Measurements from ENCODE around the gene KRT6B.
"Not testable (repeated sequence)": the region's sequence is repeated elsewhere in the genome, so short reads cannot be mapped to it uniquely, and the experiment has no call there.

The KRT6B gene

DNA sequence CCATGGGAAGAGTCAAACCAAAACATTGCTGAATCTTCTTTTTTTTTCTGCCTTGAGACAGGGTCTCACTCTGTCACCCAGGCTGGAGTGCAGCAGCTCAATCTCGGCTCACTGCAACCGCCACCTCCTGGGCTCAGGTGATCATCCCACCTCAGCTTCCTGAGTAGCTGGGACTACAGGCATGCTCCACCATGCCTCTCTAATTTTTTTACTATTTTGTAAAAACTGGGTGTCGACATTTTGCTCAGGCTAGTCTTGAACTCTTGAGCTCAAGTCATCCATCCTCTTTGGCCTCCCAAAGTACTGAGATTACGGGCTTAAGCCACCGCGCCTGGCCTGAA, 16.3 kb downstream of the KRT6B start:
- no peak for DNase-seq

DNA sequence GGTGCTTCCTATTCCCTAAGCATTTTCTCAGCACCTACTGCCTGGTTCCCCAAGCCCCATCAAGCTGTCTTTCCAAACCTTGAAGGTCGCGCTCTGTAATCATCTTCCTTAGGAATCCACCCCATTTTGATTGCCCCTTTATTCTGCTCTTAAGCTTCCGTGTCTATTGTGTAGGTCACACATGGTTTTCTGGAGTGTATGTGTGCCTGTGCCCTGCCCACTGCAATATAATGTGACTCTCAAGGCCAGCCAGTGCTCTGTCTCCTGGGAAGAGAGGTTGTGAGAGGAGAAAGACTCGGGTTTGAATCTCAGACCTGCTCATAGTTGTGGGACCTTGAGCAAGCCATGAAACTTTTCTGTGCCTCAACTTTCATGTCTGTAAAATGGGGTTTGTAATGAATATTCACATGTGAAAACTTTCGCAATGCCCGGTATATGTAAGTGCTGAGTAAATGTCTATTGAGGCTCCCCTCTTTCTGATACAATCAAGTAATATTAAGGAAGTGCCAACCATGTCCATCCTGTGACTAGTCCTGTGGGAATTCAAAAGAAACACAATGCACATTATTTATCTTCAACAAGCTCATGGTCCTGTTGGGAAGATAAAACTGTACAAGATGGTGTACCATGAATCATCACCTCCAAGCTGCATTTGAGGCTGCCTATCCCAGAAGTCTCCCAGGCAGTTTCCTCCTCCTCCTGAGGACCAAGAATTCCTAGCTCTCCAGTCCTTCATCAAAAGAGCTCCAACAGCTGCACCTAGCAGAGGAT, 17.0 kb downstream of the KRT6B start:
- no peak for DNase-seq

DNA sequence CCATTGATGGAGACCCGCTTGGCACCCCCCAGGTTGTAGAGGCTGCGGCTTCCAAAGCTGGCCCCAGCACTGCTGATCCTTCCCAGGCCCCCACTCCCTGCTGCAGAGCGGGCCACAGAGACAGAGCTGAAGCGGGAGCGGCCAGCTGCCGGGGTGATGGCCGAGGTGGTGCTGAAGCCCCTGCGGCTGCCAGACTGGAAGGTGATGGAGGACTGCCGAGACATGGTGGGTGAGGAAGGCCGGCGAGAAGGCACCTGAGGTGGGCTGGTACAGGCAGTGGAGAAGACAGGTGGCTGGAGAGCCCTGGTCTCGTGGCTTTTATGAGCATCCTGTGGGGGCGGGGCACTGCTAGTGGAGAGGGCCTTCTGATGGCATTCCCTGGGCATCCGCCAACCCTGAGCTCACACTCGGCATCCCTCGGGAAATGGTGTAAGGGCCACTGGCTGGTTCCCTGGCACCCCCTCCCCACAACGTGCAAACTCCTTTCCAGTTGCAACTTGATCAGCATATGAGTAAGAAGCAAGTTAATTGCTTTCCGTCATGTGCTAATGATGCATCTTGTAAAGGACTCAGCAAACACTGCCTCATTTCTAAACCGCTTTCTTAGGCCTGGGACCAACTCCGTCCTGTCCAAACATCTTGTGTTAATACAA, 17.7 kb downstream of the KRT6B start, which contains the start of gene KRT75:
KRT75 (minus strand) TSS at position 291 of the 653 bp plus-strand sequence; CDS start at position 224, 67 bp downstream.
- no peak for DNase-seq

DNA sequence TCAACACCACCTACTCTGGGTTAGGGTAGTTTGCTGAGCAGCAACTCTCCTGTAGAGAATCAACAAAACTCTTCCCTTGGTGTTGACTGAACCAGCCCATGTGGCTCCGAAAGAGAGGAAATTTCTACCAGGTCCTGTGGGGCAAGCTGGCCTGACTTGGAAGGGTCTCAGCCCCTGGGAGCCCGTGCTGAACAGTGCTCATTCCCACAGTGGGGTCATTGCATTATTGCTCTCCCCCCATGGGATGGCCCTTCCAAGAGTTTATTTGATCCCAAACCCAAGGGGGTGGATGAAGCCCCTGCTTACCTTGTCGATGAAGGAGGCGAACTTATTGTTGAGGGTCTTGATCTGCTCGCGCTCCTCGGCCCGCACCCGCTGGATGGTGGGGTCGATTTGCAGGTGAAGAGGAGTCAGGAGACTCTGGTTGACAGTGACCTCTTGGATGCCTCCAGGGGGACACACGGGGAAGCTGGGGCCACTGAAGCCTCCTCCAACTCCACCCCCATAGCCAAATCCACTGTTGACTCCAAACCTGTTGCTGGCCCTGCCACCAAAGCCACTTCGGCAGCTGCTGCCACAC, 18.4 kb downstream of the KRT6B start:
- no peak for DNase-seq

DNA sequence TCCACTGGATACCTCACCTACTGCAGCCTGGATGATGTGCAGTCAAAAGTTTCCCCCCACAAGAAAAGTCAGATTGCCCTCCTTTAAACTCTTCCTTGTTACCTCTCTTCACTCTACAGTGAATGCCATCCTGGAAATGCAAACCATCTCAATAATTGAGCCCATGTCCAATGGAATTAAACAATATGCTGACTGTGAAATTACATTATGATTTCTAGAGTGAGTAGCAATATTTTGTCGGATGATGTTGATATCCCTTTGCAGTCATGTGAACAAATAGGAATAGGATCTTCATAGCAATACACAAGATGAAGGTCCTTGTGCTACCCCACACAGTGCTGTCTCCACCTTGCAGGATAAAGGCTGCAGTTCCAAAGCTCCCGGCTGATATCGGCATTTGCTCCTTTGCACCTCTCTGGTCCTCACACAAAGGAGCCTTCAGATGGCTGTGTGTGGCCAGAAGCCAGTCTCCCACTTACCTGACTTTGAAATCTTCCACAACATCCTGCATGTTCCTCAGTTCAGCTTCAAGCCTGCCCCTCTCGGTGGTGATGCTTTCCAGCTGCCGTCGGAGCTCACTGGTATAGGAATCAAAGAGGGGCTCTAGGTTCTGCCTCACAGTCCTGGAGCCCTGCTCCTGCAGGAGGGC, 19.3 kb downstream of the KRT6B start:
- no peak for DNase-seq

DNA sequence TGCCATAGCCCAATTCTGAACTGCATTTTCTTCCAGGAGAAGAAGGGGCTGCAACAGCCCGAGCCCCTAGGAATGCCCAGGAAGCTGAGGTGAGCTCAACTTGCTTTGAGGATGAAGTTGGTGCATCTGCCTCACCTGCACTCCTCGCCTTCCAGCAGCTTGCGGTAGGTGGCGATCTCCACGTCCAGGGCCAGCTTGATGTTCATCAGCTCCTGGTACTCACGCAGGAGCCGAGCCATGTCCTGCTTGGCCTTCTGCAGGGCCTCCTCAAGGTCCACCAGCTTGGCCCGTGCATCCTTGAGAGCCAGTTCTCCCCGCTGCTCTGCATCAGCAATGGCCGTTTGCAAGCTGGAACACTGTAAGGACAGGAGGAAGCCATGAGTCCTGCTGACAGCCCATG, 23.8 kb downstream of the KRT6B start:
- DNase-seq, result peak in 1 of 2 experiments; percentile 3

DNA sequence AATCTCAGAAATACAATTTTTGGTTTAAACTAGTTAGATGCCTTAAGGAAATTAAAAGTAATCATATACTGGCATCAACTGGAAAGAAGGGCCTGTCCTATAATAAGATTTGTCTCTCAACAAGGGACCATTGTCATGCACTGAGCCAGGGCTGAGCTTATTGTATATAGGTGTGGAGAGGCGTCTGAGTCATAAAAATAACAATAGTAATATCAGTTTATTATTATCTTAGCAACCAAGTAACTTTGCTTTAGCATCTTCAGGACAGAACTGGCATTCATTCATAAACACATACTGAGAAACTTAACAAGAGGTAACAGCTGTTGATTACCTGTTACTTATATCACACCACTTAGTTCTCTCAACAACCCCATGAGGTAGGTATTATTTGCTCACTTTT, 24.9 kb downstream of the KRT6B start:
- no peak for DNase-seq

DNA sequence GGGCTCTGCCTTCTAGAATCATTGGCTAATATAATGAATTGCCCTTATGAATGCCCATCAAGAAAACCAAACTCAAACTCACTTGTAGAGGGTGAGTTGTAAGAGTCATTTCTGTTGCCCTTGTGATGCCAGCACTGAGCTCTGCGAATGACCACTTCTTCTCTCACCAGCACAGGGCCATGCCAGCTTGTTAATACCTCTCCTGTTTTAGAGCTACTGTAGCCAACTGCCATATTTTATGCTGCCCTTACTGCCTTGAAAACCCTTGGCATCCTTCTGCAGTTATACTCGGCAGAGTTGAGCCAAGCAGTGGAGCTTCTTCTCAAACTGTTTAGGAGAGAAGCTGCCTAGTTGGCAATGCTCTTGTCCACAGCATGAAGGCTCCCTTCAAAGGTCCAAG, 25.9 kb downstream of the KRT6B start:
- DNase-seq, result no peak

DNA sequence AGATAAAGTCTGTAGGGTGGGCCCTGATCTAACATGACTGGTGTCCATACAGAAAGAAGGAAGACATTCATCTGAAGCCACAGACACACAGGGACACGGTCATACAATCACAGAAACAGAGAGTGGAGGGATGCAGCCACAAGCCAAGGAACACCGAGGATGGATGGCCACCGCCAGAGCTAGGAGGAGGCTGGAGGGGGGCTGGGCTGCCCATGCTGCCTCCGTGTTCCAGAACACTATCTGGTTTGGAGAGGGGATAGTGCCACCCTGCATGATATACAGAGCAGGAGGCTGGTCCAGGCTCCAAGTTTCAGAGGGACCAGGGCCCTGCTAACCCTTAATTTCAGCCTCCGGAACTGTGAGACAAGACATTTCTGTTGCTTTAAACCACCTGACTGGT, 26.5 kb downstream of the KRT6B start:
- DNase-seq, result no peak

DNA sequence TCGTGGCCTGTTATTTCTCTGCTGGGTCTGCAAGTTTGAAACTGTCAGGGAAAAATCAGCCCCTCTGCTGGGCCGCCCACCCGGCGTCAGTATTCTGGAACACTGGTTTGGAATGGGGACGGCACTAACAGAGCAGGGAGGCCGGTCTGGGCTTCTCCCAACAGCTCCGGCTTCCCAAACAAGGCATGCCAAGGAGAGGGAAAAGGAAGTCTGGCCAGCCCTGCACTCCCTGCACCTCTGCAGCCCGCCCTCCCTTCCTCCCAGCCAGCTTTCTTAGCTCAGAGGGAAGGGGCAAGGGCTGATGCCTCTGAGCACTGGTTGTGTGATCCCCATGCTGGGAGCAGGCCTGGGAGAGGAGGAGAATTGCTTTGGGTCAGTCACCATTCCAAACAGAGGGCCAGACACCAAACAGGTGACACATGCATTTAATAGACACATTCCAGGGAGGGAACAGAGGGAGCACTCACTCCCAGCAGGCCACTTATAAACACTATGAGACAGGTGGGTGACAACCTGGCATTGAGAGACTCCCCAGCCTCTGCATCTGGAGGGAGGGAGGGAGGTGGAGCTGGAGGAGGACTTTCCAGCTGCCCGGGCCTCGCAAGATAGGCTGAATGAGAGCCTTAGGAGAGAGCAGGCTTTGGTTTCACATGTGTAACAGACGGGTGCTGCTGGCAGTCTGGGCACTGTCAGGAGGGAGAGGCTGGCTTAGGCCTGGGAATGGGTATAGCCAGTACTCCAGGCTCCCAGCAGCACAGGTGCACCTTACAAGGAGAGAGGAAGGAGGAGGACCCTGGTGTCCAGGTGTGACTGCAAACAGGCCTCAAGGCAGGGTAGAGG, 28.1 kb downstream of the KRT6B start:
- no peak for DNase-seq

DNA sequence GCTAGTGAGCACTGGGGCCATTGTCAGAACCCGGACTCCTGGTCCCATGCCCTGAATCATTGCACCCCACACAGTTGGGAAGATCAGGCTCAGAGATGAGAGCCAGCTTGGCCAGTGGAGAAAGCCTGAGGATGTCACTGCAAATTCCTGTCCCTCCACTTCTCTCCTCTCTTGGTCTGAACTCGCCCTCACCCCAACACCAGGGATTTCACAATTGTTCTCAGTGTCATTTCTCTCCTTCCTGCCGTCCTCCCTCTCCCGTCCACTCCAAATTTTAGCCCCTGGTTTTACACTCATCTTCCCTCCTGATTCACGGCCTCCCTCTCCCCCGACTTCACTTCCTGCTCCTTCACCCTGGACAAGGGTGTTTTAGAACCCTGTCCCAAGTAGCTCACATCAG, 28.9 kb downstream of the KRT6B start:
- no peak for DNase-seq

DNA sequence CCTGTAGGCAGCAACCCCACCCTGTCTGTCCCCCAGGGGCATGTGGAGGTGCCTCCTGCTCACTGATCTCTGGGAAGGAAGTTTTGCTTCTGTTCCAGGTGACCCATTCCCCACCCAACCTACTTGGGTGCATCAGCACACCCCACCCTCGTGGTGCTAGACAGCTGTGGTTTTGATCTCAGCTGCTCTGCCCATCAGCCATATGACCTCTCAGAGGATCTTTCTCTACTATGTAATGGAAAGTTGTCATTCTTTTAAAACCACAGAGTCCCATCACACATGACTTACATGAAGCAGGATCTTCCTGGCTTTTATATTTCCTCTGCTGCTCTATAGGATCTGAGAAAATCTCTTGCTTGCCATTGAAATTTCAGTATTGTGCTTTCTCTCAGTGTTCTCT, 32.3 kb downstream of the KRT6B start:
- no peak for DNase-seq

DNA sequence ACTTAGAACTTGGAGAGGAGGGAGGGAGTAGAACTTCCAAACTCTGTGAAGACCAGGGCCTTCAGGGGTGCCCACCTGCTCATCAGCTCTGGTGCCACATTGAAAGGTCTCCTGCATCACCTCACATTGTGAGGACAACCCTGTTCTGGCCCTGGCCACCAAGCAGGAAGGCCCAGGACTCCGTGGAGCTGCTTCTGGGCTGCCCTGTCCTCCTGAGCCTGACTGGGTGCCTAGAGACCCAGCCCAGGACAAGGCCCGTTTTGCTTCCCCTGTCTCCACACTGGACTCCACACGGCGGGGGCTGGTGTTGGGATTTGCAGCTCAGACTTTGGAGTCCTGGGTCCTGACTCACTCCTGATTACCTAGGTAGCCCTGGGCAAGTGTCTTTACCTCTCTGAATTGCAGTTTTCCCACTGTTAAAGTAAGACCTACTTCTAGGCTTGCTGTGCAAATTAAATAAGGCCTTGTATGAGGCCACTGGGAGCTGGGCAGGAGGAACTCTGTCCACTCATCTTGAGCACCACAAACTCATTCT, 33.3 kb downstream of the KRT6B start:
- DNase-seq, result no peak

DNA sequence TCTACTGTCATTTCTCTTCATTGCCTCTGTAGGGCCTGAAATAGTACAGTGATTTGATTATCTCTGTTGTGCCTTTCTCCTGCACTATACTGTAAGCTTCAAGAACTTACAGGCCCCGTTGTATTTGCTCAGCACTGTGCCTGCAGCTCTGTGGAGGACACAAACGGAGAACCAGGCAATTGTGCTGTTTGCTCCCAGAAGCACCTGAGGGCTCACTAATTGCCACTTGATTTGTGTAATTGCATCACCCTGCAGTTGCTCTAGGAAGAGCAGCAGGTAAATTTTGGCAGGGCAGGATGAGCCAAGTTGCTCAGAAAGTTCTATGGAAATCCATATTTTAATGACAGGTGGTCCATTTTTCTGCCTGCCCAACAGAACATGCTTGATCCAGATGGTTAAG, 34.2 kb downstream of the KRT6B start:
- no peak for DNase-seq

DNA sequence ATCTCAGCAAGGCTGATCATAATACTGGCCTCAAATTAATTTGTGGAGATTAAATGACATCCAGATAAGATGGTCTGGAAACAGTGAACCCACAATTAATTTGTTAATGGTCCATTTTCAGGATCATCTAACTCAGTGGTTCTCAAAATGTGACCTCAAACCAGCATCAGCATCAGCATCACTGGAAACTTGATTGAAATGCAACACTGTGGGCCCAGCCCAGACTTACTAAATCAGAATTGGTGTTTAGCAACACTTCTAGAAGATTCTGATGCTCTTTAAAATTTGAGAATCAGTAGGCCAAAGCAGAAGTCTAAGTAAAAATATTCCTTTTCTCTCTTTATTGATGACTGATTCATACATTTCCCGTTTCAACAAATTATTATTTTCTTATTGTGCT, 35.2 kb downstream of the KRT6B start:
- no peak for DNase-seq

DNA sequence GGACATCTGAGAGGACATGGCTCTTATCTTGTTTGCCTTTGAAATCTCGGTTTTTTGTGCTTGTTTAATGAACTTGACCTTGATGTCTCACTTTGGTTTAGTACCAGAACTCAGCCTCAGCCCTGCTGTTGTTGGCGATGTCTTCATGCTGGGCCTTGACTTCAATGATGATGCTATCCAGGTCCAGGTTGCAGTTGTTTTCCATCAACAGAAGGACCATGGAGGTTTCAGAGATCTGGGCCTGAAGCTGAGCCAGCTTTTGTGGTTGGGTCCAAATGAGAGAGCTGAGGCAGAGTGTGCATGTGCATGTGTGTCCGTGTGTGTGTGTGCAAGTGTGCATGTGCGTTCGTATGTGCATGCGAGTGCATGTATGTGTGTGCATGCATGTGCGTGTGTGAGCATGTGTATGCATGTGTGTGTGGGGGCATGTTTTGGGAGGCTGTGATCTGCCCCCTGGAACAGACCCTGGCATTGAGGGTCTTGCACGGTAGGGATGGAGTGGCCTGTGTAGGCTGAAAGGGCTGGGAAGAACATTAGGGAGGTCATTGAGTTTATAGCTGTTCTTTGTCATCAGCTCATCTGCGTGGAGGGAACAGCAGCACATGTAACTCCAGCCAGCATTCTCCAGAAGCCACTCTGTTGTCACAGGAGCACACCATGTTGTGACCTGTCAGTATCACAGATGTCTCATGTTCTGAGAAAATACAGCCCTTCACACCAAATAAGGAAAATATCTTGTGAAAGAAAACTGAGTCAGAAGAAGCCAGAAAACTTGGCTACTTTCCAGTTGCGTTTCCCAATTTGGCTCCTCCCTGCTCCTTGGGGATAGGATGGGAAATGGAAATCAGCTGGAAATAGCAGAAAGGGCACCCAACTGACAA, 35.8 kb downstream of the KRT6B start:
- DNase-seq, result no peak

DNA sequence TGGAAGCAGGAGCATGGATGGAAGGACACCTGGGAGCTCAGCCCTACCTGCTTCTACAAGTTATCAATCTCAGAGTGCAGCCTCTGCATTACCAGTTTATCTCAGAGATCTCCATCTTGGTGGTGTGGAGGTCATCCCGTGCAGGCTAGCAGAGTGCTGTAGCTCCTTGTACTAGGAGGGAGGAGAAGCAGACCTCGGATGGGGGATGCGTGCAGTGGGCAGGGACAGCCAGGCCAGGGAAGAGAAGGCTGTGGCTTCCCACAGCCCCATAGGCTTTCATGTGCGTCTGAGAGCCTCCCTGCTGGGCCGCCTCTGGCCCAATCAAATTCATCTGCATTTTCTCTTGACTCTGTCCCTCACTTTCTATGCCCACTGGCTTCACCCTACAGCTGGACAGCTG, 37.0 kb downstream of the KRT6B start:
- no peak for DNase-seq

DNA sequence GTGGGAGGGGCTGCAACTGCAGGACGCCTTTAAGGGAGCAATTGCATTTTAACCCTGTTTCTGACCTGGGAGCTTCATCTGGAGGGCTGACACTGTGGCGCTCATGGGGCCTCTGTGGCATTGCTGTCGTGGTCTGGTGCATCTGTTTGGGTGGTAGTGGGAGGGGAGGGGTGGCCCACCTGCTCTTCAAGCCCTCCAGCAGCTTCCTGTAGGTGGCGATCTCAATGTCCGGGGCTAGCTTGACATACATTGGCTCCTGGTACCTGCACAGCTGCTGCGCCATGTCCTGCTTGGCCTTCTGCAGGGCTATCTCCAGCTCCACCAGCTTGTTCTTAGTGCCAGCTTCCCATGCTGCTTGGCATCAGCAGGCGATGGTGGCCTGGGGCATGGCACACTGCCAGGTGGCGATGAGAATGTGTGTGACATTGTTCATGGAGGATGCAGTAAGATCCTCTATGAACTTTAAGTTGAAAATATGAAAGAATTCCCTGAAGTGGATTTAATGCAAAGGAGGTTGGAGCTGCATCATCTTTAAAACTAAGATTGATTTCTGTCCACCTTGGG, 38.1 kb downstream of the KRT6B start:
- no peak for DNase-seq

DNA sequence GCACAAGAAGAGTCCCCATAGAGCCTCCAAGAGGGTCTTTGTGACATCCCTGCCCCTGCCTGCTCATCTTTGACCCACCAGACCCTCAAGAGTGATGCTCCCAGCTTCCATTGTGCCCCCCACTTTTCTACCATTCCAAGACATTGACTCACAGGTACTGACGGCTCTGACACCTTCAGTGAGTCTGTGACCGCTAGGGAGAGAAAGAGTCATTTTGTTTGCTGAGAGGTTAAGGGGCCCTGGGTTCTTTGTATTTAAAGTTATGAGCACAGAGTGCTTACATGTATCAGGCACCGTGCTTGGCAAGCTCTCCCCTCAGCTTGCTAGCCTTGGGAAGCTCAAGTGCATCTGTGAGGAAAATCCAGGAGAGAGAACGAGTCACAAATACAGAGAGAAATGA, 38.7 kb downstream of the KRT6B start:
- no peak for DNase-seq

DNA sequence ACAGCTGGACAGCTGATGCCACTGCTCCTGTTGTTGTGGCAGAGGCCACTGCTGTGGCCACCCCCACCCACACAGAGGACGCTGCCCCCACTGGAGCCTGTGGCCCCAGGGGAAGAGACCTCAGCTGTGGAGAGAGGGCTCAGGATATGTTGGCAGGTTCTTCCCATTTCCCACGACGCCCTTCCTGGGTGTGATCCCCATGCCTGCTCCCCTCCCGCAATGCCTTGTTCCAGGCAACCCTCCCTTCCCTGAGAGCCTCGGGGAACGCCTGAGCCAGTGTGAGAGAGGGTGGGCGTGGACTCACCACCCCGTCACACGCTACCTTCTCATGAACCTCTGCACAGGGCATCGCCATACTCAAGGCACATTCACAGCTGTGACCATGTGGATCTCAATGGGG, 40.1 kb downstream of the KRT6B start:
- DNase-seq, result no peak

DNA sequence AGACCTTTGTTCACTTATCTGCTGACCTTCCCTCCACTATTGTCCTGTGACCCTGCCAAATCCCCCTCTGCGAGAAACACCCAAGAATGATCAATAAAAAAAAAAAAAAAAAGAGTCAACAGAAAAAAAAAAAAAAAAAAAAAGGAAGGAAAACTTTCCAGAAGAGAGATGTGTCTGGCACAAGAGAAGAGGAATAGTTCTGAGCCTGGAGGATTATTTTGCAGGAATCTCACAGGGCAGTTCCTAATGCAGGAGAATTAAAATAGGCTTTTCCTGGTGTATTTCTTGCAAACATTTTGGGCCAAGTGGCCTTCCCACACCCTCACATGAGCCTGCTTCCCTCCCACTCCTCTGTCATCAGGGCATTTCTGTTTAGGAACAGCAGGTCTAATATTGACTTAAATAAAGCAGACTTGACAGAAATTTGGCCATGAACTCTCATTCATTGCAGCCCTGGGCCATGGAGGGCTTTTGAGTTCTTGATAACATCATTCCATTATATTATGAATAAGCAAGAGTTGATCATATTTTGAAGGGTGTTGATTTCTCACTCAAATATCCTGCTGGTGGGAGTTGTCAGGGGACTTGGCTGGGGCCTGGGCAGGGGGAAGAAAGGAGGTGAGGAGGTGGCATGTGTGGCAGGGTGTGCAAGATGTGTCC, 41.2 kb downstream of the KRT6B start:
- DNase-seq, result not testable (repeated sequence)
